Tibial nerve (tissue), 3 donors: ENCODE measurements around the gene IFNB1.
A peak's percentile ranks its signal among the peaks of the same experiment; 100 is the strongest.

ENCODE experiments used
- POLR2A ChIP-seq, 2 donors: fragments of 450-650 bp; IDR thresholded peaks; one replicate each; pipeline ENCODE4 v1.6.1; 2017; ENCODE audit warnings: antibody characterized with exemption in 2 of 2, mild to moderate bottlenecking in 2 of 2, moderate library complexity in 2 of 2
- TF ChIP-seq, protein P1 (sequence below), 5 experiments: fragments of 200-600 bp in 3 of 5; fragments of 450-650 bp in 2 of 5; sonication (generic) in 3 of 5; IDR thresholded peaks; one replicate each; pipeline ENCODE4 v1.5.1; 2016 to 2019; ENCODE audit warnings: antibody characterized with exemption in 5 of 5, mild to moderate bottlenecking in 3 of 5, moderate library complexity in 2 of 5

DNA sequence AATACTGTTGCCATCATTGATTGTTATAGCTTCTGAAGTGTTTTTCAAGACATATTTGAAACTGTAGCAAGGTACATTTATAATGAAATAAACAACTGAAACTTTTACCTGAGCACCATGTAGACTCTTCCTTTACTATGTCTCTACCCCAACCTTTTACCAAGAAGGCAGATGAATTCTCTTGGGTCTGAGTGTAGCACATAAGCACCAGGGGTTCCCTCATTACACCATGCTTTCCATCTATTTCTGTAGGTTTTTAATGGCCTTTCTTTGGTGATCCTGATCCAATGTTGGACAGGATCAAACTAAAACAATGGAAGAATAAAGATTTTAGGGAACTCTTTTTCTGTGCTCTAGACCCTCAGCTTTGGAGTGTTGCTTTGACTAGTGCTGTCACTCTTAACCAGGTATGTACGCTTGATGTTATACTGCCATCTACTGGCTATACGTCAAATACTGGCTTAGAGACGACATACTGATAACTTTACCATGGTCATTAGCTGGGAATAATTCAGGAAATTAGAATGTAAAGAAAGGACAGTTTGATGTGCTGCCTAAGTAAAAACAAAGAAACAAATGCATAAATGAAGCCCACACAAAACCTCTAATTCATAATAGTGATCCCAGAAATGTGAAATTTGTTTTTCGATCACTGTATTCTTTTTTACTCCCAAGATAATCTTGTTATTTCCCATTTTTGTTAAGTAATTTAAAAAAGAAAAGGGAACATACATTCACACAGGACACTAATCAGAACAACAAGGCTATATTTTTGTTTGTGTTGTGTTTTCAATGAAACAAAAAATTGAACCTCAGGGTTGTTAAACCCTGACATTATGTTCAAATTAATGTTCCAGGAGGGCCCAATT lies 33.2 kb upstream of the IFNB1 start:
- TF ChIP-seq, protein P1, sequence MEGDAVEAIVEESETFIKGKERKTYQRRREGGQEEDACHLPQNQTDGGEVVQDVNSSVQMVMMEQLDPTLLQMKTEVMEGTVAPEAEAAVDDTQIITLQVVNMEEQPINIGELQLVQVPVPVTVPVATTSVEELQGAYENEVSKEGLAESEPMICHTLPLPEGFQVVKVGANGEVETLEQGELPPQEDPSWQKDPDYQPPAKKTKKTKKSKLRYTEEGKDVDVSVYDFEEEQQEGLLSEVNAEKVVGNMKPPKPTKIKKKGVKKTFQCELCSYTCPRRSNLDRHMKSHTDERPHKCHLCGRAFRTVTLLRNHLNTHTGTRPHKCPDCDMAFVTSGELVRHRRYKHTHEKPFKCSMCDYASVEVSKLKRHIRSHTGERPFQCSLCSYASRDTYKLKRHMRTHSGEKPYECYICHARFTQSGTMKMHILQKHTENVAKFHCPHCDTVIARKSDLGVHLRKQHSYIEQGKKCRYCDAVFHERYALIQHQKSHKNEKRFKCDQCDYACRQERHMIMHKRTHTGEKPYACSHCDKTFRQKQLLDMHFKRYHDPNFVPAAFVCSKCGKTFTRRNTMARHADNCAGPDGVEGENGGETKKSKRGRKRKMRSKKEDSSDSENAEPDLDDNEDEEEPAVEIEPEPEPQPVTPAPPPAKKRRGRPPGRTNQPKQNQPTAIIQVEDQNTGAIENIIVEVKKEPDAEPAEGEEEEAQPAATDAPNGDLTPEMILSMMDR (IDR thresholded peaks at IDR 0.05): peak; percentile 61 to 79 (median 71)
- TF ChIP-seq POLR2A (IDR thresholded peaks at IDR 0.05): no peak
